ENCODE measurements around the gene DTD2.
A peak's percentile ranks its signal among the peaks of the same experiment; 100 is the strongest.

- TF ChIP-seq POLR2A (IDR thresholded peaks at IDR 0.05) (peak in 3 of 4 donors; percentile 92 to 99 (median 97)), CTCF (IDR thresholded peaks at IDR 0.05) (peak in 4 of 6 experiments; percentile 16 to 61 (median 31)), EP300 (IDR thresholded peaks at IDR 0.05) (peak in 1 of 4 donors; percentile 62)
Observed at GRCh38 chr14:31420319-31421111, 36.8 kb downstream of the DTD2 start, which contains the start of gene HEATR5A.

All from upper lobe of left lung (tissue), 4 donors.